Measurements from ENCODE around the gene LENEP.

LENEP gene

DNA sequence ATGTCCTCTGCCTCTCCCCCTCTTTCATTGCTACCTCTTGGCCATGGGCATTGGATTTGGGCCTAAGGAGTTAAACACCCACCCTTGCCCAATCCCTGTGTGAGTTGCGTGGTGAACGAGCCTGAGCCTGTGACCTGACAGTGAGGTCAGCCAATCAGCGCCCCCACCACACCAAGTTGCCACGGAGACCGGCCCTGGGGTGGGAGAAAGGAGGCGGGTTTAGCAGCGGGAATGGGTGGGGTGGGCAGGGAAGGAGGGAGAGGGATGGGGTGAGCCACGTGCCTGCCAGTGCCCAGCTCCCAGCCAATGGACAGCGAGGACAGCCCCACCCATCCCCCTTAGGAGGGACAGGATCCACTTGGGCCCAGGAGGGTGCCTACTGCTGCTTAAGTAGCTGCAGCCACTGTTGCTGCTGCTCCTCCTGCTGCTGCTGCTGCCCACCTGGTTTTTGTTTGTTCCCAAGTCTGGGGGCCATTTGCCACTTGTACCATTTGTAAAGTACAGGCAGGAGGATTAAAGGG, 18.7 kb downstream of the LENEP start:
- DNase-seq: no peak

DNA sequence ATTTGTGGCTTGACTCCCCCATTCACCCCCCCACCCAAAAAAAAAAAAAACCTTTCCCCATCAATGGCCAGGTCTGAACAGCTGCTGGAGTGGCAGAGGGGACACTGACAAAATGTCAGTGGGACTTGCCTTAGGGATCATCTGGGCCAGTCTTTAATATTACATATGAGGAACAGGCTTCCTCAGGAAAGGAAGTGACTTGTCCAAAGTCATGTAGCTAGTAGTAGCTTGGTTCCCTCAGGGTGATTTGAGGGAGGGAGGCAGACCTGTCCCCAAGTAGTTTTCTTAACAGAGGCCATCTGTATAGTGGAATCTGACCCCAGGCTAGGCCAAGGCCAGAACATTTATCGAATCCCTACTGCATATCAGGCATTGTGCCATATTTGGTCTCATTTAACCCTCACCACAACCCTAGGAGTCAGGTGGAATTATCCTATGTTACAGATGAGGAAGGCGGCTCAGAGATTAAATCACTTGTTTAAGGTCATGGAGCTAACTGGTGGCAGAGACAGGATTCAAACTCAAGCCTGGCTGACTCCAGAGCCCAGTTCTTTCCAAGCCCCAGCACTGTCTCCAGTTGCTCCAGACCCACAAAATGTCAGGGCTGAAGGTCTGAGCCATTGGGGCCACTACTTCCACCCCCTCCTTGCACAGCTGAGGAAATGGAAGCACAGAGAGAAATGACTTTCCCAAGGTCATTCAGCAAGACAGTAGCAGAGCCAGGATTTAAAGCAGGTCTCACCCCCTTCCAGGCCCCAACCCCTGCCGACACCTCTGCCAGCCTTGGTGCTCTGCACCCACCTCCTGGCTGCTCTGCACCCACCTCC, 19.6 kb downstream of the LENEP start:
- no peak for DNase-seq

DNA sequence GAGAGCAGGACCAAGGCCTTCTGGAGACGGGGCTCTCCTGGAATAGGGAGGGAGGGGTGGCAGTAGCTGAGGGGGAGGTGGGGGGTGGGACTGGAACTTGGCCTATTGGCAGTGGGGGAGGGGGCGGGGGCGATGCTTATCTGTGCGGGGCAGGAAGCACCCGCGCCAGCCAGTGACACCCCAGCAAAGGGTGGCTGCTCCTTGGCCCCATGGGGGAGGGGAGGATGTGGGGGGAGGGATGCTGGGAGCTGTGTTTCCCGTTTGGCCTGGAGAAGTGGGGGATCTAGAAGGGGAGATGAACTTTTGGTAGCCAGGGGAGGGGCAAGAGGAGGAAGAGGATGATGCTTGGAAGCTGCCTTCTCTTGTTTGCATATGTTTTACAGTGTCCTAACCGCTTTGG, 20.2 kb downstream of the LENEP start:
- DNase-seq: no peak

- DNase-seq: no peak
Measured at GRCh38 chr1:155014709-155015508, 21.5 kb downstream of the LENEP start.

DNA sequence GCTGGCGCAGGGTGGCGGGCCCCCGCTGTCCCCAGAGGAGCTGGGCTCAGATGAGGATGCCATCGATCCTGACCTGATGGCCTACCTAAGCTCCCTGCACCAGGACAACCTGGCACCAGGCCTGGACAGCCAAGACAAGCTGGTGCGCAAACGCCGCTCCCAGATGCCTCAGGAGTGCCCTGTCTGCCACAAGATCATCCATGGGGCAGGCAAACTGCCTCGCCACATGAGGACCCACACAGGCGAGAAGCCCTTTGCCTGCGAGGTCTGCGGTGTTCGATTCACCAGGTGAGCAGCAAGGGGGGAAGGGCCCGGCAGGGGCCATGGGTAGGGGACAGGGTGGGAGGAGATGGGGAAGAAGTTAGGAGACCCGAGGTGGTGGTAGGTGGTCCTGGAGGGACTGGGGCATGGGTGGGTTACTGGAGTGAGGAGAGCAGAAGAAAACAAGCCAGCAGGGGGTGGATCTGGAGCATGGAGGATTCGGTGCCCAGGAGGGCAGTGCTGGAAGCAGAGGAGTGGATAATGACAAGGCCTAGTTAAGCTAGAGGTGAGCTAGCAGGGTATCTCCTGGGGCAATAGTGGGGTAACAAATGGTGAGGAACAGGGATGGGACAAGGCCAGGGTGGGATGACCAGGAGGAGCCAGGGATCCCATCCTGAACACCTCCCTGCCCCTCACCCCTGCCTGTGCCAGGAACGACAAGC, 22.3 kb downstream of the LENEP start:
- no peak for DNase-seq

- no peak for DNase-seq
Measured at GRCh38 chr1:155016231-155016831, 22.9 kb downstream of the LENEP start.

- peak; percentile 92 for DNase-seq
Measured at GRCh38 chr1:155017041-155017945, 23.9 kb downstream of the LENEP start.

DNA sequence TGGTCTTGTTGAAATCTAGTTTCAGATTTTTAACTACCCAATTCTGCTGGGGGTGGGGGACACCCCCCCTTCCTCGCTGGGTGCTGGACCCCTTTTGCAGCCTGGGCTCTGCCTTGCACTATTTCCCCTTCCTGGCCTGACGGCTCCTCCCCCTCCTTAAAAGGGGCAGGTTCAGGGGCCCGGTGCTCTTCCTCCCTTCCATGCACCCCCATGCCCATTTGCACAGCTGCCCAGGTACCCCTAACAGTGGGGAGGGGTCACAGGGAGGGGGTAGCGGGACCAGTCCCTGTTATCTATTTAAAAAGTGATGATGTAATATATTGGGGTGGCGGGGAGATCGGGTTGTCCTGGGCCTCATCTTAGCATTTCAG, 24.5 kb downstream of the LENEP start:
- no peak for DNase-seq

DNA sequence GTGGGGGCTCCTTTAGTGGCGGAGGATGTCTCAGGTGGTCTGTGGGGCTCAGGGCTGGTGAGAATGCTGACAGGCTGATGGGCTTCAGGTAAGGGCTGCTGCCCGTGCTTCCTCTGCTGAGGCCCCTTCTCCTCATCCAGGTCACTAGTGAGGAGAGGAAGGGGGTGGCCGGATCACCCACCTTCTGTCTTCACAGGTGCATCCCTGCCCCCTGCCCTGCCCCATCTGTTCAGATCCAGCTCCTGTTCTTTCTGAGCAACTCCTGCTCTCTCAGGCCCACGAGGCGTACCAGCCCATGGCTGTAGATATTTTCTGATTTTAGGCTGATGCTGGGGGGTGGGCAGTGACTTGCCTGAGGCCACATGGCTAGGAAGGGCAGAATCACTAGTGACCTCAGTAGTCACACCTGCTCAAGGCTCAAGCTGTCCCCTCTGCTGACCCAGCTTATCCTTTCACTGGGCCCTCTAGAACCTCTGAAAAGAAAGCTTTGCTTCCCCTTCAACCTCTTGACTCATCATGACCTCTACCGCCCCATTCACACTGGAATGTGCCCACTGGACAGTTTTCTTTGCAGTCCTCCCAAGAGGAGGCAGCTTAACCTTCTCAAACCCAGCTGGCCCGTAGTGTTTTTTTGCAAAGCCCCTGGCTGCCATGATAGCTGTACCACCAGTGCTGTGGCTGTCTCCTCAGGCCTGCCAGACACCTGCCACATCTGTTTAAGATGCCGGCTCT, 25.4 kb downstream of the LENEP start:
- no peak for DNase-seq

GRCh38 chr1:155019377-155020245, 26.2 kb downstream of the LENEP start:
- DNase-seq: no peak

DNA sequence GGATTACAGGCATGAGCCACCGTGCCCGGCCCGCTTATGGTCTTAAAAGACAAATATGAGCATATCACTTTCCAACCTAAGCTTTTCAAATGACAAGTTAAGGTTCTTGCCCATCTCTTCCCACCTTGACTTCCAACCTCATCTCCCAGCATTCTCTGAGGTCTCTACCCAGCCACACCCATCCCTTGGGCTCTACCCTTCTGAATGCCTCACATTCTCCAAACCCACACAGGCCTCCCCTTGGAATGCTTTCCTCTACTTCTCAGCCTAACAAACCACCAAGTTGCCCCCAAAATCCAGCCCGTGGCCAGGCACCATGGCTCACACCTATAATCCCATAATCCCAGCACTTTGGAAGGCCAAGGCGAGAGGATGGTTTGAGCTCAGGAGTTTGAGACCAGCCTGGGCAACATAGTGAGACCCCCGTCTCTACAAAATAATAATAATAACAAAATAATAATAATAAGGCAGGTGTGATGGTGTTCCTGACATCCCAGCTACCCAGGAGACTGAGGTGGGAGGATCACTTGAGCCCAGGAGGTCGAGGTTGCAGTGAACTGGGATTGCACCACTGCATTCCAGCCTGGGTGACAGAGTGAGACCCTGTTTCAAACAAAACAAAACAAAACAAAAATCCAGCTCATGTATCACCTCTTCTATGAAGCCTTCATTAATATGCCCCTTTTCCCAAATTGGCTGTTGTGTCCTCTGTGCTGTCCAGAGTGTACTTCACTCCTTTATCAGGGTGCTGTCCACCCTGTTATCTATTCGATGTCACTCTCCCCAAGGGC, 28.9 kb downstream of the LENEP start:
- DNase-seq: no peak

GRCh38 chr1:155022927-155023236, 29.5 kb downstream of the LENEP start:
- no peak for DNase-seq

DNA sequence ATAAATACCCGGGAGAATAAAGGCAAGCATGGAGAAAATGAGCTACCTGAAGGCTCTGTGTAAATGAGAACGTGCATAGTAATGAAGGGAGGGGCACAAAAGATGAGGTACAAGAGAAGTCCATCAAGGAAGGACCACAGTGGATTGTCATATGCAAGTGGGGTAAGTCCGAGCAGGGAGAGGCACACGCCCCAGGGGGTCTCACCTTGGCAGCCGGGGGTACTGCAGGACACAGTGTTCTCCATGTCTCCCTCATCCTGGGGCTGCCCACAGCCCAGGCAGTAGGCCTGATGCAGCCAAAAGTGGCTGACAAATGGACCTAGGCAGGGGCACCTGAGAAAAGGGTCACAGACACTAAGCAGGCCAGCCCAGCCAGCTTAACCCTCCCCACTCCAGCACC, 30.2 kb downstream of the LENEP start:
- no peak for DNase-seq

DNA sequence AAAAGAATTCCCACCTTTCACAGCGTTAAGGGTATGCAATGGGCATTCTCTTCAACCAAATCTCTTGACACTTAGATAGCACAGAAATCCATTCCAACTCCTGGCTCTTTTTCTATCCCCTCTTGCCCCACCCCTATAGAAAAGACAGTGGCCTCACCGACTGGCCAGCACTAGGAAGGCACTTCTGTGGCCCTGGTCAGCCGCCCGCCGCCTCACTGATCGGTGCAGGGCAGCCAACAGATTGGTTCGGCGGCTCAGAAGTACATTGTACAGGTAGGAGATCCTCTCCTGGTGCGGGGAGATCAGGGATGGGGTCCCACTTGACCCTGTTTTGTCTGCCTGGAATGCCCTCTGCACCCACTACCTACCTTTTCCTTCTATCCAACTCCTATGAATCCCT, 30.9 kb downstream of the LENEP start:
- DNase-seq: no peak

GRCh38 chr1:155026154-155026553, 32.8 kb downstream of the LENEP start:
- no peak for DNase-seq

- DNase-seq: no peak
Measured at GRCh38 chr1:155026588-155026987, 33.2 kb downstream of the LENEP start.

GRCh38 chr1:155029513-155030242, 36.3 kb downstream of the LENEP start:
- no peak for DNase-seq

DNA sequence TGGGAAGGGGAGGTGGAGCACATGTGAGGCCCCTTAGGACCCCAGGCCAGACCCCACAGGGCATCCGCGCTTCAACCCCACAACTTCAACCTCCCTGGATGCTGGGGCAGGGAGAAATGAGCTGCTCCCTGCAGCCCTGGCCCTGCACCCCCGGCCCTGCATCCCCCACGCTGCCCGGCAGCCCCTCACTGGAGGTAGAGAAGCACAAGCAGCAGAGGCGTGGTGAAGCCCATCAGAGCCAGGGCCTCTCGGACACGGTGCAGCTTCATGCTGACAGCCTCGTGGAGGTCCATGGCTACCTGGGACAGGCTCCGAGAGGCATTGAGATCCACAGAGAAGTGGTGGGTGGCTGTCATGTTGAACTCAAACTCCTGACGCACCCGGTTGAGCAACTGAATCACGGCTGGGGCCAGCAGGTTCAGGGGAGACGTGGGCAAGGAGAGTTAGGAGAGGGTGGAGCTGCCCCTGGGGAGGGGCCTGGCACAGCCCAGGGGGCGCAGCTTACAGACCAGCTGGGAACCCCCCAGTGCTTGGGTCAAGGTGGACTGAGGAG, 36.9 kb downstream of the LENEP start:
- DNase-seq: no peak
